Cortex of kidney (tissue), 1 donor: ENCODE data around the gene SIN3A.
A peak's percentile ranks its signal among the peaks of the same experiment; 100 is the strongest.
"Not testable (repeated sequence)": the region's sequence is repeated elsewhere in the genome, so short reads cannot be mapped to it uniquely, and the experiment has no call there.

Experiments used
- DNase-seq: peaks from one replicate; lab custom pipeline; 2025; lab: John Stamatoyannopoulos, UW

Gene SIN3A

GRCh38 chr15:75450307-75451201 is 936 bp downstream of the SIN3A start:
- DNase-seq: peak; percentile 39

DNA sequence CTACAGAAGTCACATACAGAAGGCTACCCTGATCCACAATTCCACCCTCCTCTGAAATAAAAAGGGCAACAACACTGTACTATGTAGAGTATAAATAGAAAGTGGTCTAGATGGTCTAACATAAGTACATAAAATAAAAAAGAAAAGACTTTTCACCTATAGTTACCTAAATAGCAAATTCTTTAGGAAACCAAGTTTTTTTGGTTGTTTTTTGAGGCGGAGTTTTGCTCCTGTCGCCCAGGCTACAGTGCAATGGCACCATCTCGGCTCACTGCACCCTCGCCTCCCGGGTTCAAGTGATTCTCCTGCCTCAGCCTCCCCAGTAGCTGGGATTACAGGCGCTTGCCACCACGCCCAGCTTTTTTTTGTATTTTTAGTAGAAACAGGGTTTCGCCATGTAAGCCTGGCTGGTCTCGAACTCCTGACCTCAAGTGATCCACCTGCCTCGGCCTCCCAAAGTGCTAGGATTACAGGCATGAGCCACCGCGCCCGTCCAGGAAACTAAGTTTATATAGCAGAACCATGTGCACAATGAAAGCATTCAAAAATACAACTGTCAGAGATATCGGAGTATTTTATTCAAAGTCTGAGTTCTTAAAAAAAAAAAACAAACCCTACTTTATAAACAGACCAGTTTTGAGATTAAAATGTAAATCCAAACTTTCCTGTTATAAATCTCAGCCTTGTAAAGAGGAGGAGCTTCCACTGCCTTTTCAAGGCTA is 1.7 kb downstream of the SIN3A start:
- DNase-seq: no peak

DNA sequence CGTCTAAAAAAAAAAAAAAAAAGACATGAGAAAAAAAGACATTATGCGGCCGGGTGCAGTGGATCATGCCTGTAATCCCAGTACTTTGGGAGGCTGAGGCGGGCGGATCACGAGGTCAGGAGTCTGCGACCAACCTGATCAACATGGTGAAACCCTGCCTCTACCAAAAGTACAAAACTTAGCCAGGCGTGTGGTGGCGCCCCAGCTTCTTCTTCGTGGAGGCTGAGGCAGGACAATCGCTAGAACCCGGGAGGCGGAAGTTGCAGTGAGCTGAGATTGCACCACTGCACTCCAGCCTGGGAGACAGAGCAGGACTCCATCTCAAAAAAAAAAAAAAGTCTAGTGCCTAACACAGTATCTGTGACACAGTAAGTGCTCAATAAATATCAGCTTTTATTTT is 3.3 kb downstream of the SIN3A start:
- not testable (repeated sequence) for DNase-seq

GRCh38 chr15:75446151-75446550 is 5.3 kb downstream of the SIN3A start:
- no peak for DNase-seq

- DNase-seq: not testable (repeated sequence)
These were observed 6.2 kb downstream of the SIN3A start for GRCh38 chr15:75445324-75445723.

DNA sequence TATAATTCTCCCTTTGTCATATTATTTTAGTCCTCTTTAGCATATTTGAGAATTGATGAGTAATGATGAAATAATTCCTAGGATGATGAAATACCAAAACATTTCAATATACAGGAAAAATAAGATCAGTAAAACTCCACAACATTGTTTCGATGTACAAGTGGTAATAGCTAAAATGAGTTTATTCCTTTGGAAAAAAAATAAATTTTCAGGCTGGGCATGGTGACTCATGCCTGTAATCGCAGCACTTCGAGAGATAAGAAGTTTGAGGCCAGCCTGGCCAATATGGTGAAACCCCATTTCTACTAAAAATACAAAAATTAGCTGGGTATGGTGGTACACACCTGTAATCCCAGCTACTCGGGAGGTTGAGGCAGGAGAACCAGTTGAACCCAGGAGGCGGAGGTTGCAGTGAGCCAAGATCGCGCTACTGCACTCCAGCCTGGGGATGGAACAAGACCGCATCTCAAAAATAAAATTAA is 7.5 kb downstream of the SIN3A start:
- DNase-seq: not testable (repeated sequence)

GRCh38 chr15:75437721-75438120 is 13.8 kb downstream of the SIN3A start:
- DNase-seq: no peak

- DNase-seq: no peak
These were observed 14.6 kb downstream of the SIN3A start for GRCh38 chr15:75436881-75437280.

DNA sequence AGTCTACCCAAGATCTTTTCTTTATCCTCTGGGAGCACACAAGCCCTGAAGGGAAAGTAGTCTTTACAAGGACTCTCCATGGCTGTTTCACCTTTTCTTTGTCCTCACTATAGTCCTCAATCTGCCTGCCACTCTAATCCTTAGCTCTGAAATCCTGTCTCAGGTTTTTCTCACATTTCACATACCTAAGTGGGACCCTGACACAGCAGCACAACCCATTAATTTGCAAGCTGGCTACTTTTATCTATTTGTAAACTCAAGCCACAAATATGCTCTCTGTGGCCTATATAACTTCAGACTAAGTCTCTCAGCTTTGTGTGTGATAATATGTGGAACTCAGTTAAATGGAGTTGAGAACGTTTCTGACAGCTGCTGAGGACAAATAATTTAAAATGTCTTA is 19.8 kb downstream of the SIN3A start:
- DNase-seq: no peak

GRCh38 chr15:75431270-75431669 is 20.2 kb downstream of the SIN3A start:
- no peak for DNase-seq

- DNase-seq: no peak
These were observed 21.2 kb downstream of the SIN3A start for GRCh38 chr15:75430259-75430658.

DNA sequence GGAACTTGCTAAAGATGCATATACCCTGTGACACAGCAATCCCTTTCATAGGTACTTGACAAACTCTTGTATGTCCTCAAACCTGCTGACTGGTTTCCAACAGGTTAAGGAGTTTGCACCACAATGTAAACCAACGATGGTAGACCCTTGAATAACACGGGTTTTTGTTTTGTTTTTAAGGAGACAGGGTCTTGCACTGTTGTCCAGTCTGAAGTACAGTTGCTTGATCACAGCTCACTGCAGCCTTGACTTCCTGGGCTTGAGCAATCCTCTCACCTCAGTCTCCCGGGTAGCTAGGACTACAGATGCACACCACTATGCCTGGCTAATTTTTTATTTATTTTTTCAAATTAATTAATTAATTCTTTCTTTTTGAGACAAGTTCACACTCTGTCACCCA is 23.3 kb downstream of the SIN3A start:
- no peak for DNase-seq

DNA sequence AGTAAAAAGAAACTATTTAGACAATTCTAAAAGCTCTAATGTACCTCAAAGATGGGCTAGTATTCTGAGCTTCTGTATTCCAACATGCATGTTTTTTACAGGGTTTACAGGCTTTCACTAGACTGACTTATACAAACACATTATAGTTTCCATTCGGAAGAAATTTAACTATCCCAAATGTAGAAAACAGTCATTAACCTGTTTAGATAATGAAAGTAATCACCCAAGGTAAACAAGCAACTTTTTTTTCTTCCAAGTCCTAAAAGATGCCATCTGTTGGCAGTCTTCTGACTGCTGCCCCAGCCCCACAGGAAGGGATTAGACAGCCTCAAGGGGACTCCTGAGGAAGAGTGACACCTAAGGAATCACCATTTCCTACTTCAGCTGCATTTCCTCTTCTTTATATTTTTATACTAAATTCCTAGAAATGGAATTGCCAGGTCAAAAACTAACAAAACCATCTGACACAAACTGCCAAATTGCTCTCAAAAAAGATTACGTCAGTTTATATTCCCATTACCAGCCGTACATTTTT is 25.5 kb downstream of the SIN3A start:
- DNase-seq: no peak

DNA sequence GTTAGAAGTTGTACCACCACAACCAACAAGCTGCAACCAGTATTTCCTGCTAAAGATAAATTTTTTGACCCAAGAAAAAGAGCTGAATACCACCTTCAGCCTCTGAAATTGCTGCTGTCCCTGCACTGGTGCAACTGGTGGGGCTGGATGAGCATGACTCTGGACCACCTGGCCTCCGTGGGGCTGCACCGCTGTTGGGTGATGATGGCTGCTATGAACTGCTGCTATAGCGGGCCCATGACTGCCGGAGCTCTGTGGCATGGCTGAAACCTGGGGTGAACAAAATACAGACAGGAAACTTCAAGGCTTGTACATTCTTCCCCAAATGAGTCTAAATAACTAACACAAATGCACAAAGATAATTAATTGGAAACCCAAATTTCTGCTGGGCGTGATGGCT is 28.9 kb downstream of the SIN3A start:
- no peak for DNase-seq

DNA sequence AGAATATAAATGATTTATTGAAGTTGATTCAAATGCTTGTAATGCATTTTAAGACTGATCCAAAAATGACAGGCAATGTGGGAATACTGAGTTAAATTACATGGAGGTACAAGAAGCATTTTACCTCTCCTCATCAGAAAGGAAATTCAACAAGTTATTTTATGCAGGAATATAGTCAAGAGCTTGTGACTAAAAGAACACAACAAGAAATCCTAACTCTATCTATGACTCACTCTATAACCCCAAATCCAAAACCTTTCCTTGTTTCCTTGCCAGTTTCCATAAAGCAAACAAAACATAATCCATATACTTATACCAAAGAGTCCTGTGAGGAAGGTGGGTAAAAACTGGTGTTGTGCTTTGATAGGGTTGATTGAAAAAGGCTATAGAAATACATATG is 30.8 kb downstream of the SIN3A start:
- no peak for DNase-seq

DNA sequence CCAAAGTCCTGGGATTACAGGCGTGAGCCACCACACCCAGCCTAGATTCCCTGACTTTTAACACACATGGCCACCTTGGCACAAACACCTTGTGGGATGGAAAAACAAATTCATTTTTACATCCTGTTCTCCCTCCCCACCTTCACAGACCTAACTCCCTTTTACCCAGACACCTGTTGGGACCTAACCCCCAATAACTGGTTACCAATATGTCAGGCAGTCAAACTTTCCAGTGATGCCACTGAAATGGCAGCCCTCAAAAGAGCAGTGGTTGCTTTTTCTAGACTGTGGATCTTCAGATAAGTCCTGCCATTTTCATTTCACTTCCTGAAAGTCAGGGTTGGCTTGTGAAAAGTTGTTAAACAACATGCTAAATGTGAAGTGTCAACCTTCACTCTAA is 34.9 kb downstream of the SIN3A start:
- no peak for DNase-seq

GRCh38 chr15:75410196-75410595 is 41.3 kb downstream of the SIN3A start:
- no peak for DNase-seq

DNA sequence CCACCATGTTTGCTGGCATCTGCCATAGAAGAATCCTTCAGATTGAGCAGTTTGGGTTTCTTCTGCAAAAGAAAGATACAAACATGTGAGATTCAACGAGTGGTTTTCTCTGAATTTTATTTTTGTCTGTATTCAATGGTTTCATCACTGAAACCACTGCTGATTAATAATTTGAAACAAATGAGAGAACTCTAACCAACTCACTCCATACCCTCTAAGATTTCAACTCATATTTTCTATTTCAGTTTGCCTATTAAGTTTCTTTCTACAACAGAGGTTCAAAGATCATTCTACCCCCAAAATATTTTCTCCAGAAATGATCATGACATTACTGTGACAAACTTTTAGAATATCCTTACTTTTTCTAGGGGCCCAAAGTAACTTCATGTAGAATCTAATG is 44.4 kb downstream of the SIN3A start:
- no peak for DNase-seq

DNA sequence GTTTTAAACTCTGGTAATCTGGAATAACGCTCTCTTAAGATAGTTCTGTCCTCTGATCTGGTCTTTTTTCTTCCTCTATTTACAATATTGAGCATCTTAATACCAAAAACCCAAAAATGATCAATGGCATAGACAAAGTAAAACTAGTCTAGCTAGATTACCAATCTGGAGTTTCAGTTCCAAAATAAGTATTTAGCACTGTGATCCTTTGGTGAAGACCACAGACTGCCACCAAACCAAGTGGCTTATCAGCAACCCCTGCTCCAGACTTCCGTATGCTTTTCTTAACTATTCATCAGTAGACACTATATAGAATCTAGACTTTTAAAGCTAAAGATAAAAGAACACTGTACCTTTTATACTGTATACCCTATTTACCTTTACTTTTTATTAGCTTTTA is 47.6 kb downstream of the SIN3A start:
- DNase-seq: no peak

GRCh38 chr15:75397494-75397893 is 54.0 kb downstream of the SIN3A start:
- no peak for DNase-seq

GRCh38 chr15:75389791-75390382 is 61.6 kb downstream of the SIN3A start:
- DNase-seq: no peak

GRCh38 chr15:75383986-75384385 is 67.5 kb downstream of the SIN3A start:
- not testable (repeated sequence) for DNase-seq

DNA sequence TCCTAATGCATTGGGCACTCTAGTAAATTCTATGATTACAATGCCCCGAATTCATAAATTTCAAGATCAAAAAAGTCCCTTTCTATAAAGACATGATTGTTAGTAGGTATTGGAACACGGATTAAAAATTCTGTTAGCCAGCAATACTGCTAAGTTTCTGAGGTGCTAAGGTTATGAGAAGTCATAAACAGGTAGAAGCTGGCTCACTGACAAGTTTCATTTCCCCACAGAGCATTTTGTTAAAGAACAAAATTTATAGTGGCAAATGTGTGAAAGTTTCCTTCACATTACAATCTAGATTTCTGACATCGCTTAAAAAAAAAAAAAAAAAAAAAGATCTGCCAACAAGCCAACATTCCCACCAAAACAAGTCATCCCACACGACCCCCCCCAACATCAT is 70.7 kb downstream of the SIN3A start:
- DNase-seq: no peak
